ENCODE measurements around the gene THADA.

- no peak for TF ChIP-seq CTCF (conservative IDR thresholded peaks at IDR 0.05; ENCODE audit: low read length)
- TF ChIP-seq EZH2phosphoT487 (IDR thresholded peaks at IDR 0.05; ENCODE audit: borderline replicate concordance, low read depth, low read length) = no peak
These were observed 57.7 kb downstream of the THADA start for GRCh38 chr2:43538034-43538670.

Data from OCI-LY7 (cell line).